GM12864 (cell line): ENCODE results near the gene ARHGAP23.

Experiments used
- DNase-seq: peaks from one replicate; pipeline ENCODE4 v3.0.0-alpha.2; 2011; ENCODE audit warnings: low read depth
- H3K4me3 ChIP-seq: 2 replicates; pipeline ENCODE4 v1.5.1; 2011; ENCODE audit warnings: mild to moderate bottlenecking, low read depth, low read length, control low read depth
- TF ChIP-seq, protein P1 (sequence below): IDR thresholded peaks from 2 replicates; pipeline ENCODE4 v1.5.1; 2011; ENCODE audit warnings: low read depth, mild to moderate bottlenecking, moderate library complexity, low read length, control low read depth, inconsistent platforms; ENCODE audit errors: missing control alignments

Gene ARHGAP23

GRCh38 chr17:38417210-38417951 lies 10.9 kb upstream of the ARHGAP23 start:
- TF ChIP-seq, protein P1, sequence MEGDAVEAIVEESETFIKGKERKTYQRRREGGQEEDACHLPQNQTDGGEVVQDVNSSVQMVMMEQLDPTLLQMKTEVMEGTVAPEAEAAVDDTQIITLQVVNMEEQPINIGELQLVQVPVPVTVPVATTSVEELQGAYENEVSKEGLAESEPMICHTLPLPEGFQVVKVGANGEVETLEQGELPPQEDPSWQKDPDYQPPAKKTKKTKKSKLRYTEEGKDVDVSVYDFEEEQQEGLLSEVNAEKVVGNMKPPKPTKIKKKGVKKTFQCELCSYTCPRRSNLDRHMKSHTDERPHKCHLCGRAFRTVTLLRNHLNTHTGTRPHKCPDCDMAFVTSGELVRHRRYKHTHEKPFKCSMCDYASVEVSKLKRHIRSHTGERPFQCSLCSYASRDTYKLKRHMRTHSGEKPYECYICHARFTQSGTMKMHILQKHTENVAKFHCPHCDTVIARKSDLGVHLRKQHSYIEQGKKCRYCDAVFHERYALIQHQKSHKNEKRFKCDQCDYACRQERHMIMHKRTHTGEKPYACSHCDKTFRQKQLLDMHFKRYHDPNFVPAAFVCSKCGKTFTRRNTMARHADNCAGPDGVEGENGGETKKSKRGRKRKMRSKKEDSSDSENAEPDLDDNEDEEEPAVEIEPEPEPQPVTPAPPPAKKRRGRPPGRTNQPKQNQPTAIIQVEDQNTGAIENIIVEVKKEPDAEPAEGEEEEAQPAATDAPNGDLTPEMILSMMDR = no peak
- H3K4me3 ChIP-seq = no peak overlapping the region
- DNase-seq = no peak

GRCh38 chr17:38418062-38418692 lies 10.1 kb upstream of the ARHGAP23 start:
- TF ChIP-seq, protein P1 = no peak
- no peak for DNase-seq
- H3K4me3 ChIP-seq = no peak overlapping the region

- no peak overlapping the region for H3K4me3 ChIP-seq
- TF ChIP-seq, protein P1 = no peak
- DNase-seq = no peak
Observed at GRCh38 chr17:38418693-38419507, 9.4 kb upstream of the ARHGAP23 start.

- TF ChIP-seq, protein P1 = no peak
- no peak overlapping the region for H3K4me3 ChIP-seq
Observed at GRCh38 chr17:38419508-38419981, 8.7 kb upstream of the ARHGAP23 start.

GRCh38 chr17:38420518-38420917 lies 7.7 kb upstream of the ARHGAP23 start:
- DNase-seq = no peak
- TF ChIP-seq, protein P1 = no peak
- no peak overlapping the region for H3K4me3 ChIP-seq

More at GRCh38 chr17:38419508-38419981, 8.7 kb upstream of the ARHGAP23 start:
- DNase-seq = no peak

DNA sequence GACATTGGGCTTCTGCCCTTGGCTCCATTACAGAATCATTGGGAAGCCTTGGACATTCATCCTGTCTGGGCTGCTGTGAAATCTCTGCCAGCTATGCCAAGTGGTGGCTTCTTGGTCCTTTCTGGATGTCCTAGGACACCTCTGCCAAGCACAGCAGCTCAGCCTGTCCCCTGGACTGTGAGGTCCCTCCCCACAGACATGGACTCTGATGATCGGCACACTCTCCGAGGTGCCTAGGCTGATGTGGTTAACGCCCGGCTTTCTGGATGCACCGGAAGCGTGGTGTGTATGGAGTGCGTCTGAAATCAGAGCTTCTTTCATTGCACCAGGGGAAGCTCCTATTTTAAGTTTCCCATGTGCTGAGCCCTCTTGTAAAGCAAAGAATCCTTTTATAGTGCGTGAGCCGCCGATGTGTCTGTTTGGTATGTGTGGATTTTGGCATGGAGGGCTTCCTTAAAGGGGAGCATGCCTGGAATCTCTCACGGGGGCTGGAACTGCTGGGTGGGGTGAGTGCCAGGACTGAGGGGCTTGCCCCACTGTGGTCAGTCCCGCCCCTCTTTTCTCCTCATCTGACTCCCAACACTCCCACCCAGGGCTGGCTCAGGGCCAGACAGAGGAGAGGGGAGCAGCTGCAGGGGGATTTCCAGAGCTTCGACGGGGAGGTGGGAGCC lies 7.0 kb upstream of the ARHGAP23 start:
- TF ChIP-seq, protein P1 = no peak
- no peak for DNase-seq
- H3K4me3 ChIP-seq = no peak overlapping the region
